ENCODE results near the gene IL17A. TPM values are rescaled to one million over a fixed set of nuclear protein-coding genes. Genes with fewer than 3 reads are reported as not detected.

Gene IL17A
- total RNA-seq, 1 donor from 2014 or later = not detected

DNA sequence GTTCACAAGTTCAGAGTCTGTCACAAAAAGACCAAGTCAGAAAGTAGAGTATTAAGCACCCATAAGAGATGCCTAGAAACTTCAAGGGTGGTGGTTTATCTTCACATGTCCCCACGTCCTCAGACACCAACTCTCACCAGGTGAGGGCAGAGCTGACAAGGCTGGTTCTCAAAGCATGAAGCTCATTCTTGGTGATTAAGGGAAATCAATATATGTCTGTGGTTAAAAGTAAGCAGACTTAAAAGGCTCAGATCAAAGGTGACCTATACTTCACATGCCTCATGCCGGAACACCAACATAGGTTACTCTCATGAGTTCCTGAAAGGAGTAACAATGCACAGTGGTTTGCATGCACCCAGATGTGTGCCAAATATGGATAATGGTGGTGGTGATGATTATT lies 27.0 kb downstream of the IL17A start:
- Histone ChIP-seq H3K36me3 (ENCODE audit: control insufficient read depth, insufficient read depth, low read length) (no peaks in the 10 kb centered on the region), H3K27me3 (ENCODE audit: control insufficient read depth, insufficient read depth, low read length) (no peaks in the 10 kb centered on the region), H3K4me3 (ENCODE audit: low read depth, low read length) (no peak overlapping the region)
- no peak for DNase-seq (ENCODE audit: low read depth)
- no peak for TF ChIP-seq CTCF (IDR thresholded peaks at IDR 0.05; ENCODE audit: insufficient read depth, low read length, poor library complexity, severe bottlenecking)

DNA sequence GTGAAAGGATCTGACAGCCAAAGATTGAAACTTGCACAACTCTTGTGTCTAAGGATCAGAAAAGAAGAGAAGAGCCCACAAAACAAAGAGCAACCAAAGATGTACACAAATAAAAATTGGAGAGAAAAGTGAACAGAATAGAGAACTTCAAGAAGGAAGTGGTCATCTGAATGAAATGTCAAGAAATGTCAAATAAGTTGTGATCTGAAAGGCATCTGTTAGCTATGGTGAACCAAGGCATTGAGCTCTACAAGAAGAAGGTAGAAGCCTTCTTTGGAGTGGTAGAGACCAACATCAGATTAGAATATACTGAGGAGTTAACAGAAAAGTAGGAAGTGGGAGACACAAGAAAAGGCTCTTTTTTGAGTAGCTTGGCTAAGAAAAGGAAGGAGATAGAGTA lies 29.6 kb downstream of the IL17A start:
- Histone ChIP-seq H3K36me3 (ENCODE audit: control insufficient read depth, insufficient read depth, low read length) (no peaks in the 10 kb centered on the region), H3K27me3 (ENCODE audit: control insufficient read depth, insufficient read depth, low read length) (no peaks in the 10 kb centered on the region), H3K4me3 (ENCODE audit: low read depth, low read length) (no peak overlapping the region)
- no peak for TF ChIP-seq CTCF (IDR thresholded peaks at IDR 0.05; ENCODE audit: insufficient read depth, low read length, poor library complexity, severe bottlenecking)
- no peak for DNase-seq (ENCODE audit: low read depth)

DNA sequence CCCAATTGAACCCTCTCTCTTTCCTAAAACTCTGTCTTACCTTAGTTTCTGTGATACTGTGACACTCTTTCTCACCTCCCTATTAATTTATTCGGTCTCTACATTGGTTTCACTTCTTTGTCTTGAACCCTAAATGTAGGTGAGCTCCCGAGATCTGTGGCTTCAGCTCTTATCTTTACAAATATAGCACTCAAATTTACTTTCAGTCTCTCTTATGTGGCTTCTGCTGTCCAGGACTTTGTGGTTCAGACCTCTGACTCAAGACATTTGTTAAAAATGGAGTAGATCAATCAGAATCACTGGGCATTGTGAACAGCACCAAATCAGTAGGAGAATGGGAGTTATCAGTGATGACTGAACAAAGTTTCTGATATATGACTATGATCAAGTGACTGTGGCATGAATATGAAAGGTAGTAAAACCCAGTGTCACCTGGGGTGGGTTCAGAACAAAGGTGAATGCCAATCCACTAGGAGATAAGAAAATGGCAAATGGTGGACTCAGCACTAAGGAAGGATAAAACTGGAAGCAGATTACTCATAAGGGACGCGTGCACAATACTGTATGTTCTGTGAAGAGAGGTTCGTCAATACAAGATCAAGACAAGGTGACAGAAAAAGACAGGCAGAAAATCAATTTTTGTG lies 30.9 kb downstream of the IL17A start:
- TF ChIP-seq CTCF (IDR thresholded peaks at IDR 0.05; ENCODE audit: insufficient read depth, low read length, poor library complexity, severe bottlenecking) = no peak
- no peak for DNase-seq (ENCODE audit: low read depth)
- Histone ChIP-seq H3K4me3 (ENCODE audit: low read depth, low read length) (no peak overlapping the region), H3K27me3 (ENCODE audit: control insufficient read depth, insufficient read depth, low read length) (no peaks in the 10 kb centered on the region), H3K36me3 (ENCODE audit: control insufficient read depth, insufficient read depth, low read length) (no peaks in the 10 kb centered on the region)

DNA sequence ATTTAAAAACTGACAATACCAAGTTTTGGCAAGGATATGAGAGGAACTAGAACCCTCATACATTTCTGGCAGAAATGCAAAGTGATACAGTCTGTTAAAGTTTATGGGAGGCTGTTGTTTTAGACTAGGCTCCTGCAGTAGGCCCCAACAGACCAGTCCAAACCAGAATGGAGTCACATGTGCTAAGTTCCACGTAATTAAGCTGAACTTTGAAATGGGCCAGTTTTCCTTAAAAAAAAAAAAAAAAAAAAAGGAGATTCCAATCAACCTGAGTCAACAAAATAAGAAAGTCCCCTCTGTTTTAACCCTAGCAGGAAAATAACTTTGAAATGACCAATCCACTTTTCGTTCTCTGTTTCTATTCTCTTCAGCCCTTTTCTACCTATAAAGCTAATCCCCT lies 31.6 kb downstream of the IL17A start:
- Histone ChIP-seq H3K4me3 (ENCODE audit: low read depth, low read length) (no peak overlapping the region), H3K36me3 (ENCODE audit: control insufficient read depth, insufficient read depth, low read length) (no peaks in the 10 kb centered on the region), H3K27me3 (ENCODE audit: control insufficient read depth, insufficient read depth, low read length) (no peaks in the 10 kb centered on the region)
- no peak for DNase-seq (ENCODE audit: low read depth)
- no peak for TF ChIP-seq CTCF (IDR thresholded peaks at IDR 0.05; ENCODE audit: insufficient read depth, low read length, poor library complexity, severe bottlenecking)

DNA sequence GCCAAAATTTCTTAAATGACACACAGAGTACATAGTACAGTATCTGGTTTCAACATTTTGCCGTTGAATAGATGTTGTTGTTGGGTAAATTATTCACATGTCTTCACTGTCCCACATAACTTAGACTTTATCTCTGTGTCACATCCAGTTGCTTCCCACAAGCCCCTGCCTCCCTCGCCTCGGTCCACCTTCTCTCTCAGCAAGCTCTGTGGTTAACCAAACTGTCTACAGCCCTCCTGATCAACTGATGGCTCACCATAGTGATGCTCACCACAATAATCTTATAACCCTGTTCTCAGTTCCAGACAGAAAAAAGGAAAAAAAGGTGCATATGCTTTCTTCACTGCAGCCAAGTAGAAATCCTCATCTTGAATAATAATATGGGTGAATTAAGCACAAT lies 35.1 kb downstream of the IL17A start:
- no peak for TF ChIP-seq CTCF (IDR thresholded peaks at IDR 0.05; ENCODE audit: insufficient read depth, low read length, poor library complexity, severe bottlenecking)
- no peaks in the 10 kb centered on the region for H3K27me3 ChIP-seq (ENCODE audit: control insufficient read depth, insufficient read depth, low read length)

DNA sequence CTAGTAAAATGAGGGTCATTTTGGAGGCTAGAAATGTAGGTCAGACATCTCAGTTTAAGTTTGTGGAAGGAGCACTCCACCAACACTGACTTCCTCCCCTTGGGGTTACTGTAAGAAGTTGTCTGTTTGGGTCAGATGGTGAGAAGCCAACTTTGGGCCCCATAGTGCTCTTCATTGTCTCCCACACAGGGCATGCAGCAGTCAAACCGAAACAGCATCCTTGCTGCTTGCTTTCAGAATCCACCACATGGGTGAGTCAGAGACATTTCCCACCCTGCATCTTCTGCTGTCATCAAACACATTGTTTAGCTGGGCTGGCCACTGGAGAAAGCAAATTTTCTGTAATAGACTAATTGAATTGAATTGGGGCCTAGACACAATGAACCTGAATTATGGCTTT lies 41.3 kb downstream of the IL17A start:
- Histone ChIP-seq H3K4me3 (ENCODE audit: low read depth, low read length) (no peak overlapping the region), H3K27me3 (ENCODE audit: control insufficient read depth, insufficient read depth, low read length) (no peaks in the 10 kb centered on the region), H3K36me3 (ENCODE audit: control insufficient read depth, insufficient read depth, low read length) (no peaks in the 10 kb centered on the region)
- TF ChIP-seq CTCF (IDR thresholded peaks at IDR 0.05; ENCODE audit: insufficient read depth, low read length, poor library complexity, severe bottlenecking) = no peak
- no peak for DNase-seq (ENCODE audit: low read depth)

More for the DNA sequence above, 35.1 kb downstream of the IL17A start:
- DNase-seq (ENCODE audit: low read depth) = peak; percentile 23
- Histone ChIP-seq H3K4me3 (ENCODE audit: low read depth, low read length) (no peak overlapping the region), H3K36me3 (ENCODE audit: control insufficient read depth, insufficient read depth, low read length) (no peaks in the 10 kb centered on the region)

Data from kidney epithelial cell (primary cell).